Measurements from ENCODE around the gene NKX1-1.

The NKX1-1 gene

DNA sequence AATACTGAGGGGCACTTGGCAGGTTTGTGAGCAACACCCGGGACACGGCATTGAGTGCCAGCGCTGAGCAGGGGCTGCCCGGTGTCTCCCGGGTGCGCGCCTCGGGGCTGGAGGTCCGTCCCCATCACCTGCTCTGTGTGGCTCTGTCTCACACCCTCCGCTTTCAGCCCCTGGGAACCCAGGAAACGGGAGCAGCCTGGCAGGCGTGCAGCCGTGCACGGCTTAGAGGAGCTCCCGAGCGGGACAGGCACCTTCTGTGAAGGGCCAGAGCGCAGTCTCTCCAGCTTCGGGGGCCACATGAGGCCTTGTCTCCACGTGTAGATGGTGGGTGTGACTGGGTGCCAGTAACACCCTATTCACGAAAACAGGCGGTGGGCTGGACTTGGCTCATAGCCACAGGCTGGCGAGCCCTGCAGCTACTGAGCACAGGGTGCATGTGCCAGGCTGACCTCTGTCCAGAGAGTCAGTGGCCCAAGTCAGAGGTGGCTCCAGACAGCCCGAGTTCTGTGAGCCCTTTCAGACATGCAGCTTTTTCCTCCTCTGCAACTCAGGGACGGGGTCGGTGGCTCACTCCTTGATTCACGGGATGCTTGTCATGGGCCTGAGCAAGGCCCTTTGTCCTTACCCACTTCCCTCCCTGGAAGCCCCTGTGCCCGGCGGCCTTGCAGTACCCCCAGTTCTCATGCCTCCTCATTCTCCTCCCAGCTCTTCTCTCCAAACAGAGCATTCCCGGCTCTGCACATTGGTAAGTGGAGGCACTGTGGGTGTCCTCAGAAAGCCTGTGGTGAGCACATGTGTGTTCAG lies 35.7 kb downstream of the NKX1-1 start:
- no peak for DNase-seq

DNA sequence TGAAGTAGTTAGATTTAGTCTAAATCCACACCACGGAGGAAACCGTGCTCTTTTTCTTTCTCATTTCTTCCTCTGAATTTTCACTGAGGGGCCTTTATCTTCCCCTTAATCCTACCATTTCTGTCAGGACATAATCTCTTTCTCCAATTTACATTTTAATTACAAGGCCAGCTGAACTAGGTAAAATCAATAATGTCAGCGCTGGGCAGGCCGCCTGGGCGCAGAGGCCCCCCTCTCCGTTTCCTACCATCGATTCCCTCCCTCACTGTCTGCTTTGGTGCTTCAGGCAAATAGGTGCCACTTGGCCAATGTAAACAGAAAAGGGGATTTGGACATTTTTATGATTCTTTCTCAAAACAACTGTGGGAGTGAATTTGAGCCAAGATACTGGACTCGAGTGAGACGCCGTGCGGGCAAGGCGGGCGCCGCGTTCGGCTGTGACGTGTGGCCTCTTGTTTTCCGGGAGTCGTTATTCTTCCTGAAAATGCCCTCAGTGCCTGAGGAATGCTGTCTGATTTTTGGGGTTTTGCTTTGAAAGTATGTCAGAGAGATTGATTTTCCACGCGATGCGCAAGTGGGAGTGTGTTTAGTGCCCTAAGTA lies 36.7 kb downstream of the NKX1-1 start:
- DNase-seq = no peak

DNA sequence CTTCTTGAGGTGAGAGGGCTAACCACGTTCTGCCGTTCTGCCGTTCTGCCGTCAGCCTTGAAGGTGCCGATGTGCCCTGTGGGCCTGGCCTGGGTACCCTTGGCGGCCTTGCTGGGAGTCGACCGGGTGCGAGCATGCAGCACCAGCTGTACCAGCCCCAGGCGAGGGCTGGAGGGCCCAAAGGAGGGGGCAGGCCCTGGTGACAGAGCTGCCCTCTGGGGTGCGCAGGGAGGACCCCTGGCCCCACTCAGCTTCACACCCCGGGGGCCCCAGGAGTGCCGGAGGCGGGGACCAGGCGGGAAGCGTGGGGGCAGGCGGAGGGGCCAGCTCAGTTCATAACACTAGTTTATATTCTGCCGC lies 37.2 kb downstream of the NKX1-1 start:
- no peak for DNase-seq

DNA sequence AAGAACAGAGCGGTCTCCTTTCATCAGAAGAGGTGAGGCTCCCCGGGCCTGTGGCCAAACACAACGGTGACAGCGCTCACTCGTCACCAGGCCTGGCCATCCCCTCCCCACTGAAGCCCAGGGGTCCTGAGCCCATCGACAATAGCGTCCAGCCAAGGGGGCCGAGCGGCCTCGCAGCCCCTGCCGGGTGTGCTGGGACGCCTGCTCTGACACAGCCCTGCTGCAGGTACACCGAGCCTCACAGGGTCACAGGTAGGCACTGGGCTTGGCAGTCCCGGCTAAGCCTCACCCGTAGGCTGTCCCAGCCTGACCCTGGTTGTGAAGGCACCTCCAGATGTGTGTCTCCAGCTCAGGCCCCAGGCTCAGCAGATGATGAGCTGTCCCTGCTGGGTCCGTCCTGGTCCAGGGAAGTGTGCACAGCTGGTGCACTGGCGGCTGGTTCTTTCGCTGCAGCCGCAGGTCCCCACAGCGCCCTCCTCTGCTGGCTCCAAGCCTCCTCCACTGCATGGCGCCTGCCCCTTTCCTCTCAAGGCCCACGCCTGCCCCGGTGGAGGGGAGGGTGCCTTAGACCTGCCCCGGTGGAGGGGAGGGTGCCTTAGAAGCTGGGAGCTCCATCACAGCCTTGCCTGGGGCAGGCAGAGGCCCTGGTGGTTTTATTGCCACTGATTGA lies 37.7 kb downstream of the NKX1-1 start:
- no peak for DNase-seq

DNA sequence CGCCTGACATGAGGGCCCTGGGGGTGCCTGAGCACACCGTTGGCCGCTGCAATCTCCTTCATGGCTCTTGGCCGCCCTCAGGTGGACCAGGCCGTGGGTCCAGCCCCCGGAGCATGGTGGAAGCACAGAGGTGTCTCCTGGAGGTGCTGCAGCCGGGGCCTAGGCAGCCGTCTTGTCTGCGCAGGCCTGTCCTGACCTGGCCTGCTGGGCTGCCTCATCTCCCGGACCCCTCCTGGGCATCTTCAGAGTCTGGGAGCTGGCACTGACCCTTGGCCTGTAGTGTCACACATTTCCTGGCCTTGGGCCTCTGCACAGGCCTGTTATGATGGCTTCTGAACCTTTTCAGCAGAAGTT lies 38.3 kb downstream of the NKX1-1 start:
- DNase-seq = no peak

DNA sequence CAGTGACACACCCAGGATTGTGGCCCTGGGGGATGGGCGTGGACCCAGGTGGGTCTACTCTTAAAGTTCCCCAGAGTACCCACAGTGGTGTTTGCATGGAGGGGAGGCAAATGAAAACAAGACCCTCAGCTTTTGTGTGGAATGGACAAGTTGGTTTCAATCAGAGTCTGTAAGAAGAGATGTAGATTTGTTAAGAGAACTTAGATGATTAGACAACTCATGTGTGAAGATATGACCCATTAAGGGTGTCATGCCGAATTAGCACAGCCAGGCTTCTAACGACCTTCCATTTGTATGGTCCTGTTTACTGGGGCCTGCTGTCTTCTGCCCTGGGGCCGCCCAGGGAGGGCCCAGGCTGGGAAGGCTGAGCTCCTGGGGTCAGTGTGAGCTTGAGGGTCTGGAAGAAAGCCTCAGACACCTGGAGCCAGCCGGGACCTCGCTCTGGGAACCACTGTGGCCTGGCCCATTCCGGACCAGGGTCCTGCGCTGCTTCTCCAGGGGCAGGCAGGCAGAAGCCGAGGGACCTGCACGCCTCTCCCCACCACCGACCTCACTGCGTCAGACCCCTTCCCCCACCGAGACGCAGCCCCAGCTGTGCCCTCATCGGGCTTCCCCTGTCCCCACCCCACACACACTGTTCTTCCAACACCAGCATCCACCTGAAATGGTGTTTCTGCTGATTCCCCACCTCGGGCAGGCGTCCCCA lies 38.9 kb downstream of the NKX1-1 start:
- DNase-seq = no peak

DNA sequence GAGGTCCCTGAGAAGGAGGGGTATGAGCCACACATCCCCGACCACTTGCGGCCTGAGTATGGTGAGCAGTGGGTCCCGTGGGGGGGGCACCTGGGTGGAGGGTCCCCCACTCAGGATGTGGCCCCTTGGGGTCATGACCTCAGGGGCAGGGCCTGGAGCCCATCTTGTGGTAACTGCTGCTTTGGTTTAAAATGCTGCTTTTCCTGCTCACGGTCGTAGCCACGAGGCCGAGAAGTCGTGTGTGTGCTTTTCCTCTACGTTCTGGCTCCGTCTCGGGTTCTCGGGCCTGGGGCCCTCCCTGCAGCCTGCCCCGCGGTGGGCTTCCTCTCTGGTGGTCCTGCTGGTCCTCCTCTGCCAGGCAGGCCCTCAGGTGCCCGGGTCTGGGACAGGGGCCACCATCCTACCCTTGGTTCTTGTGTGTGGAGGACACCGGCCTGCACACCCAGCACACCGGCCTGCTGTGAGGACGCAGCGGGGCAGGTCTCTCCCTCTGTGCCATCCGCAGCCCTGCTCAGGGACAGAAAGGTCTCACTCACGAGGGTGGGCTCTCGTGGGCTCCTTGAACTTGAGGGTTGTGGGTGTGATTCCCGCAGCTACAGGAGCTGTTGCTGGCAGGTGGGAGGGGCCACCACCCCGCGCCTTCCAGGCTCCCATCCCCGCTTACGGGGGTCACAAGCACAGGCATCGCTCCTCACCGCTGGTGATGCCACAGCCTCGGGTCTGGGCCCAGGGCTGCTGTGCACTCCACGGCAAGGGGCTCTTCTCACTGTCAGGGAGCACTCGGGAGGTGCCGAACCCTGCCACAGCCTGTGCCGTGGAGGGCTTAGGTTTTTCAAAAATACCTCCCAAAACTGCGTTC lies 39.6 kb downstream of the NKX1-1 start:
- DNase-seq = no peak

DNA sequence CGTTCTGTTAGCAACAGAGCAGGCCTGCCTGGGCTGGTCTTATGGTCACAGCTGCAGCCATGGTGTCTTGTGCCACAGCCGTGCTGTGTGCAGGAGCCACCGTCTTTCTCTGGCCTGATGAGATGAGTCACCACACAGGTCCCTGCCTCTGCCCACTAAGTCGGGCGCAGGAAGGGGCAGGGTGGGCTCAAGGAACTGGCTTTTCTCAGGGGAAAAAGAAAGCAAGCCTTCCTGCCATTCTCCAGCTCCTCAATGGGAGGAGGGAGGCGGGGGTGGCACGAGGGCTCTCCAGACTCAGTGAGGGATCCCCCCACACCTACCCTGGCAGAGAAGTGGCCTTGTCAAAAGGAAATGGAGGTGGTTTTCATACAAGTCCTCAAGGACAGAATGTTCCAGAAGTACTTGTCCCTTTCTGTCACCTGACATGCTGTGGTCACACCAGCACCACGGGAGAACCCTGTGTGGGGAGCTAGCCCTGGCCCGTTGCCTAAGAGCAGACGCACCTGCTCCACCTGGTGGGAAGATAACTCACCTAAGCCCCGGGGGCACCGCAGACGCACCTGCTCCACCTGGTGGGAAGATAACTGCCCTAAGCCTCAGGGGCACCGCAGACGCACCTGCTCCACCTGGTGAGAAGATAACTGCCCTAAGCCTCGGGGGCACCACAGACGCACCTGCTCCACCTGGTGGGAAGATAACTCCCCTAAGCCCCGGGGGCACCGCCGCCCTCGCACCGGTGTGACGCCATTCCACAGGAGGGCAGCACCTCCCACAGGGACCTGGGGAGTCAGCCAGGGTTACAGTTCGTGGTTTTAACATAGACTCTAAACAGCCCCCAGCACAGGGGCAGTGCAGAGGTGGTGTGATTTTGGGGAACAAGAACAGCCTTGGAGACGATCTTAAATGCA lies 40.7 kb downstream of the NKX1-1 start:
- DNase-seq = peak; percentile 7

DNA sequence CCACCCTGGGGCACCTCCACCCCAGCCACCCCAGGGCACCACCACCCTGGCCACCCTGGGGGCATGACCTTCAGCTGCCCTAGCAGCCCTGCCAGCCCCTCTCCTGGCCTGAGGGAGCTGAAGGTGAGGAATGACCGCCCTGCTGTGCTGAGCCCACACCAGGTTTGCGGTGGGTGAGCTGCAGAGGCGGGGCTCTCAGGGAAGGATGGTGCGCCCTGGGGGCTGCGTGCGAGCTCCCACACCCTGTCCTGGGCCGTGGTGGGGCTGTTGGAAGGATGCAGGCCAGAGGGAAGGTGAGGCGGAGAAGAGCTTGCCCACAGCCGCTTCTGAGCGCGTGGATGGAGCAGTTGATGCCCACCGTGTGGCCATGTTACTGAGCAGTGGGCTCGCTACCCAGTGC lies 41.5 kb downstream of the NKX1-1 start:
- no peak for DNase-seq

DNA sequence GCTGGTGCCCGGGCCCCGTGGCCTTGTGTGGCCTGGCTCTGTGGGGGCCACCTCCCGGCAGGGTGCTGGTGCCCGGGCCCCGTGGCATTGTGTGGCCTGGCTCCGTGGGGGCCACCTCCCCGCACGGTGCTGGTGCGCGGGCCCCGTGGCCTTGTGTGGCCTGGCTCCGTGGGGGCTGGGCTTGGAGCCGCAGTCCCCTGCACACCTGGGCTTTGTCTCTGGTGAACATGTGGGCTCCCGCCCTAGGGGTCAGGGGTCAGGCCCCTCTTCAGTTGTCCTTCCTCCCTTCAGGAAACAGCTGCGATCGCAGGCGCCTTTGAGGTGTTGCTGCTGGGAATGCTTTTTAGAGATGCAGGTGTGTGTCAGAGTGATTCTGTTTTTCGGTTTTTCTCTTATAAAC lies 42.0 kb downstream of the NKX1-1 start:
- DNase-seq = no peak

DNA sequence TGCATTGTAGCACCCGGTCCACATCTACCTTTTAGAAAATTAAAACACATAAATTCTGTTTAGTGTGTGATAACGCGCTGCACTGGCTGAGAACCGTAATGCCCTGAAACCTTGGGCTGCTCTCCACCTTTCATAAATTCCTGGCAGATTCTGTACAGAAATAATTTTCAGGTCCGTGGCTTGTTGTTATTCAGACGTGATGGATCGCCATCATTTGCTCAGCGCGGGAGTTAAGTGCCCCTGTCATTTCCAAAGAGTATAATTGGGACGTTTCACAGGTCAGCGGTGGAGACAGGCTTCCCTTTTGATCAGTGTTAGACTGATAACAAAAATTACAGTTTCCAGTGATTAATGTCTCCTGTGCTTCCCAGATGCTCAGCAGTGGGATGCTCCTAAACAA lies 42.7 kb downstream of the NKX1-1 start:
- no peak for DNase-seq

DNA sequence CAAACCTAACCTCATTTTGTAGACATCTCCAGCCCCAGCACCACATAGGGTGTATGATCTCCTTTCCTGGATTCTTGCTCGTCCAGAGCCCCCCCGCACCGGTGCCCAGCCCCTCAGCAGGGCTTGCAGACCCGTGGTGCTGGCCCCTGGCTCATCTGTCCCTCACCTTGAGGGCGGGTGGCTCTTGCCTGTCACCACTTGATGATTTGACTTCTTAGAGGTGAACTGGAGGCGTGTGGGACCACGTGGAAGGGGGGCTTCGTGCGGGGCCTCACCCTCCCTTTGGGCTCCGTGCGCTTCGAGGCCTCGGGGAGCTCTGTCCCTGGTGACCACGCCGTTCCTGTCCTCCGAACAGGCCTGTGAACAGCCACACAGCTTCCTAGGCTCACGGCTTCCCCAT lies 43.7 kb downstream of the NKX1-1 start:
- no peak for DNase-seq

DNA sequence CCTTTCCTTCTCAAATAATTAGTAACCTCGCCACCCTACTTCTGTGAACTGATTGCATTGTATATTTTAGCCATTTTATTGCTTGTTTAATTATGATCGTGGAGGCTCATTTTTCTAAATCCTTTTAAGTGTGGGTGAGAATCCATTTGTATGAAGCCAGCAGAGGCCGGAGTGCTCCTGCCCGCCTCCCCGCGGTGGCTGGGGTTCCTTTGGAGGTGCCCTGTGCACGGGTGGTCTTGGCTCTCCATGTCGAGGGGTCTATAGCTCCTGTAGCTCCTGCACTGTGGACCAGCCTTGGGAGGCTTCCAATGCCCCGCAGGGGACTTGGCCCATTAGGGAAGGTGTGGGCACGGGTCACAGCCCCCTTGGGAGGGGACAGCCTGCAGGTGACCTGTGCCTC lies 44.2 kb downstream of the NKX1-1 start:
- no peak for DNase-seq

DNA sequence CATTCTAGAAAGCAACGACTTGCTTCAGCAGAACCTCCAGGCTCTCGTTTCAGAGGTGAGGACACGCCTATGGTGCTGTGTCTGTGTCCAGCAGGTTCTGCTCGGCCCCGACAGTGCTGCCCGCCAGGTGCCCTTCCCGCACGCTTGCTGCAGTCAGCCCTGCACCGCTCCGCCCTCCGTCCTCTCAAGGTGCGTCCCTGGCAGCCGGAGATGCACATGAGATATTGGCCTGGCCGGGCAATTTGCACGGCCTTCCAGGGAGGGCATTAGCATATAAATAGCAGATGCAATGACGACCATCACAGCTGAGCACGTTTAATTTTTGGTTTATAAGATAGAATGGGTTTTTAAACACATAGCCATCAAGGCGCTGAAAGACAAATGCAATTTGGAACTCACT lies 44.8 kb downstream of the NKX1-1 start:
- DNase-seq = peak; percentile 12

DNA sequence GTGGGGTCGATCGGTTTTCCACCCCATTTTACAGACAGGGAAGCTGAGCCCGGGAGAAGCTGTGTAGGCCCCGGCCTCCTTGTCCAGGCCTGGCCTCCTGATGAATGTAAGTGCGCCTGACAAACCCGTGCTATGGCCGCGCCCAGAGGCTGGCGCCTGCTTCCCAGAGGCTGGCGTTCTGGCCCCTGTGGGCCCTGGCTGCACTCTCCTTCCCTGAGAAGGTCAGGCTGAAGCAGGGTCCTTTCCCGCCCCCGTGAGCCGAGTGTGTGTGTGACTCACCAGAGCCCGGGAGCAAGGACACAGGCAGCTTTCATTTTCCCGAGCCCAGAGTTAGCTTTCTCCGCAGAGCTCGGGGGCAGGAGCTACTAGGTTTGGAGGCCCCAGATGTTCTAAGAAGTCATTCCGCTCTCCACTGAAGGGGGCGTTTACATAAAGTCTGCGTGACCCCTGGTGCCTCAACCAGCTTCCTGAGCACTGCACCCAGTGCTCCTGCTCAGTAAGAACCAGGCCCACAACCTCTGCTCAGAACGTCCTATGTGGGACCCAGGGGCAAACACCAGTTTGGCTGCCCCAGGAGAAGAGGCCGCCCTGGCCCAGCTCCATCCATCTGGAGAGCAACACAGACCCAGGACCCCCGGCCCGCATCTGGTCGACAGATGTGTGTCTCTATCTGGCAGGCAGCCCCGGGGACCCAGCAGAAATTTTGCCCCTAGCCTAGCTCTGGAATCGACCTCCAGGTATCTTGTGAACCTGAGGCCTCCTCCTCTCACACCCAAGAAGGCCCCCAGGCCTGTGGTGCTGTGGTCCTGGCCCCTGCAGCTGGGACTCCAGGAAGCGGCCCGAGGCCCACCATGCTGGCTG lies 45.6 kb downstream of the NKX1-1 start:
- DNase-seq = no peak

DNA sequence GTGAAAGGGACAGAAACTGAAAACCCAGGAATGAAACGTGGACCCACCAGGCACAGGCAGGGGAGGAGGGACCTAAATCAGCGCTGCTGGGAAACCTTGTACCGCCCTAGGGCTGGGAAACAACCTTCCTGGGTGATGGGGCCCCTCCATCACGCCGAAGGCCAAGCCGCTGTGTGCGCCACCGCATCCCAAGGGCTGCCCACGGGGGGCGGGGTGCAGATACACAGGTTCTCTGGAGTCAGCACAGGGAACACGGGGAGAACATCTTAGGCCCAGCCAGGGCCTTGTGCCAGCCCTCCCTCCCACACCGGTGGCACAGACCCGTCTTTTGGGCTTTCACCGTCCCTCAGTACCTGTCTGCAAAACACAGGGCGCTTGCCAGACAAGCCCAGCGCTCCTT lies 46.3 kb downstream of the NKX1-1 start:
- DNase-seq = no peak

DNA sequence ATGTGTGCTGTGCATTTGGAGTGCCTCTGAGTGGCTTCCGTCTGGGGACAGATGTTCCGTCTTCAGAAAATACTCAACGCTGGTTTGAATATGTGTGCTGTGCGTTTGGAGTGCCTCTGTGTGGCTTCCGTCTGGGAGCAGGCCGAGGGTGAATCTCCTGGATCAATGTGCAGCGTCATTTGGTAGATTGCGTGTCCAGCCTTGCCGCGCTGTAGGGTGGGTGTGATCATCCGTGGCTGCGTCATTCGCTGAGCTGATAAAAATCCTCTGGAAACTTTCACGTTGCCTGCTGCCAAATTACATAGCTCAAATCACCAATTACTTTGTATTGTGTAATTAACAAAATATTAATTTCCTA lies 47.1 kb downstream of the NKX1-1 start:
- no peak for DNase-seq

DNA sequence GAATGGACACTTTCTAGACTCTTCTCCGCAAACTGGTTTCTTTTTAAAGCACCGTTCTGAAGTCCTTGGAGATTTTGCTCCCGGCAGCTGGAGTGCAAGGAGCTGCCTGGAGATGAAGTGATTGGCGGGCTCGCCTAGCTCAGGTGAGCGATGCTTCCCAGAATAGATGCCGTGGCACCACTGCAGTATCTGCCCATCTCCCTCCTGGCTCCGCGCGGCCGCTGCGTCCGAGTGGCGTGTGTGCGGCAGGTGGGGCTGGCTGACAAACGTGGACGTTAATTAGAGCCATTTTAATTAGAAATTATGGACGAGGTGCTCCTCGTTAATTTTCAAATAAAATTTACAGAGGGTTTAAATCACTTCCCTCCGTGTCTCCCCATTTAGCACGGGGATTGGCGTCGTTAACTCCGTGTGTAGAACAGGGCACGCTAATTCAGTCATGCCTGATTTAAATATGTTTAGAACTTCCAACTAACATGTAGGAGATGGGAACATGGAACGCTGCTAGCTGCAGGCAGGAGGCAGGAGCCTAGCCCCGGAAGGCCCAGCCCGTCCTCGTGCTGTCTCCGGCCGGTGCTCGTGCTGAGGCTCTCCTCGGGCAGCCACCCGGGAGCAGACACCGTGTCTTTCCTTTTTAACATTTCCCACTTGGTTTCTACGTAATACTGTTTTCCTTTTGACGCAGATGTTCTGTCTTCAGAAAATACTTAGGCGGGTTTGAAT lies 47.7 kb downstream of the NKX1-1 start:
- no peak for DNase-seq

DNA sequence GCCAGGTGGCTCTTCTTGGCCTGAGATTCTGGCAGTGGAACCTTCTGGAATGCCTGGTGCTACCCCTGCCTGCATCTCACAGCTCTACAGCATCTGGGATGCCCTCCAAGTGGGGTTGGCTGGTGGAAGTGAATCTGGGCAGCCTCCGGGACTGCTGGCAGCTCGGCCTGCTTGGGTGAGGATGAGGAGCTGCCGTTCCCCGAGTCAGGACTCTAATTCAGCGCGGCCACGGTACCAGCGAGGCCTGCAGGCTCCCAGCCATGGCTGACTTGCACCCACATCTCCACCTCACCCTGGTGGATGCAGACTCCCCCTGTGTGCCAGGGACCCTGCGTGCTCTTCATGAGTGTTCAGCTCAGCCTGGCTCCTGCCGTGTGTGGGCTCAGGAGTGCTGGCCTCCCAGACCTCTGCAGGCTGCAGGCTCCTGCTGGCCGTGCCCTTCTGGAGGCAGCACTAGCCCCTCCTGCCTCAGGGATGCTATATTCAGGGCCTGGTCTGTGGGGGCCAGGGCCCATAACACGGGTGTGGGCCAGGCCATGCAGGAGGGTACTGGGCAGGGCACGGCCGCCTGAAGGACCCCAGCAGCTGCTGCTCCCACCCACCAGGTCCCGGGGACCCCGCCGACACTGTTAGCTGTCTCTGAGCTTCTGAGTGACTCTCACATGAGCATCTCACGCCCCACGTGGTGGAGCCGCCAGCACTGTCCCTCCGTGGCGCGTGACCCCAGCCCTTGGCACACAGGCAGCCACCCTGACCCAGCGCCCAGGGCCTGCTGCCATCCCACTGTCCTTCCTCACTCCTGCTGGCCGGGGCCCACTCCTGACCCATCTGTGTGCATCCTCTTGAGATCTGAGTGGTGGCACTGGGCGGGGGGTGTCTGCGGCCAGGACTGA lies 48.6 kb downstream of the NKX1-1 start:
- DNase-seq = no peak
